ENCODE data around the gene ZNF205.

DNA sequence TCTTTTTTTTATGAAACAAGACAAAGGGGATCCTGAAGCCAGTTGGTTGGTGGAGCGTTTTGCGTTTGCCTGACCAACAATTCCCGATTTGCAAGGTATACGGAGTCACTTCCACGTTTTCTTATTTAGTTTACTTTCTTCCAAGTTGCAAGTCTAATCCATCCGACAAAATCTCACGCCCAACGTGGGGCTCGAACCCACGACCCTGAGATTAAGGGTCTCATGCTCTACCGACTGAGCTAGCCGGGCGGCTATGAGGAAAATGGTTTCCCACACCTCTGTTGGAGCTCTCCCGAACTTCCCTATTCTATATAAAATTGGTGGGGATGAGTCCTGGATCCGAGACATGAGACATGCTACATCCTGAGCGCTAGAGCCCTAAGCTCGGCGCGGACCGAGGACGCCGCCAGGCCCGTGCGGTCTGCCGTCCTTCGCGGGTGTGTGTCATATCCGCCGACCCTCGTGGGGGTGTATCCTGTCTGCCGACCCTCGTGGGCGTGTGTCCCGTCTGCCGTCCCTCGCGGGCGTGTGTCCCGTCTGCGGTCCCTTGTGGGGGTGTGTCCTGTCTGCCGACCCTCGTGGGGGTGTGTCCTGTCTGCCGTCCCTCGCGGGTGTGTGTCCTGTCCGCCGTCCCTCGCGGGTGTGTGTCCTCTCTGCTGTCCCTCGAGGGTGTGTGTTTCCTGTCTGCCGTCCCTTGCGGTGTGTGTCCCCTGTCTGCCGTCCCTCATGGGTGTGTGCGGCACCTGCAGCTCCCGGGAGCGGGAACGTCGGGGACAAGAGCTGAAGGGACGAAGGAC, 45.0 kb downstream of the ZNF205 start:
- TF ChIP-seq, protein P1, sequence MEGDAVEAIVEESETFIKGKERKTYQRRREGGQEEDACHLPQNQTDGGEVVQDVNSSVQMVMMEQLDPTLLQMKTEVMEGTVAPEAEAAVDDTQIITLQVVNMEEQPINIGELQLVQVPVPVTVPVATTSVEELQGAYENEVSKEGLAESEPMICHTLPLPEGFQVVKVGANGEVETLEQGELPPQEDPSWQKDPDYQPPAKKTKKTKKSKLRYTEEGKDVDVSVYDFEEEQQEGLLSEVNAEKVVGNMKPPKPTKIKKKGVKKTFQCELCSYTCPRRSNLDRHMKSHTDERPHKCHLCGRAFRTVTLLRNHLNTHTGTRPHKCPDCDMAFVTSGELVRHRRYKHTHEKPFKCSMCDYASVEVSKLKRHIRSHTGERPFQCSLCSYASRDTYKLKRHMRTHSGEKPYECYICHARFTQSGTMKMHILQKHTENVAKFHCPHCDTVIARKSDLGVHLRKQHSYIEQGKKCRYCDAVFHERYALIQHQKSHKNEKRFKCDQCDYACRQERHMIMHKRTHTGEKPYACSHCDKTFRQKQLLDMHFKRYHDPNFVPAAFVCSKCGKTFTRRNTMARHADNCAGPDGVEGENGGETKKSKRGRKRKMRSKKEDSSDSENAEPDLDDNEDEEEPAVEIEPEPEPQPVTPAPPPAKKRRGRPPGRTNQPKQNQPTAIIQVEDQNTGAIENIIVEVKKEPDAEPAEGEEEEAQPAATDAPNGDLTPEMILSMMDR (IDR thresholded peaks at IDR 0.05; ENCODE audit: insufficient read depth, low read depth, low read length), result no peak
- no peak for TF ChIP-seq EZH2 (IDR thresholded peaks at IDR 0.05; ENCODE audit: insufficient read depth, low read length)
